ENCODE measurements around the gene PDZRN3. TPM values are rescaled to one million over a fixed set of nuclear protein-coding genes. Genes with fewer than 3 reads are reported as not detected.
"Not testable (repeated sequence)": the region's sequence is repeated elsewhere in the genome, so short reads cannot be mapped to it uniquely, and the experiment has no call there.

Gene PDZRN3
- total and polyA plus RNA-seq, 8 donors: 20.0 to 88.6 (median 62.3) TPM

GRCh38 chr3:73467211-73467610, 157.5 kb downstream of the PDZRN3 start:
- no peak overlapping the region for H3K27ac ChIP-seq
- ATAC-seq (no peak), DNase-seq (no peak)
- H3K36me3 ChIP-seq: no peaks in the 10 kb centered on the region
- no peaks in the 10 kb centered on the region for H3K4me1 ChIP-seq
- H3K27me3 ChIP-seq: no peaks in the 10 kb centered on the region
- TF ChIP-seq CTCF (IDR thresholded peaks at IDR 0.05): no peak
- no peak overlapping the region for H3K4me3 ChIP-seq
- intact Hi-C loops (cut with DNase I): no loop called here
- H3K9me3 ChIP-seq: no peaks in the 10 kb centered on the region

GRCh38 chr3:73465926-73466325, 158.8 kb downstream of the PDZRN3 start:
- ATAC-seq (no peak), DNase-seq (no peak)

GRCh38 chr3:73464126-73464525, 160.6 kb downstream of the PDZRN3 start:
- ATAC-seq; H3K27me3 ChIP-seq; H3K36me3 ChIP-seq; H3K4me1 ChIP-seq; H3K4me3 ChIP-seq; intact Hi-C loops (cut with DNase I); H3K9me3 ChIP-seq; DNase-seq; H3K27ac ChIP-seq: not testable (repeated sequence)

More at GRCh38 chr3:73465926-73466325, 158.8 kb downstream of the PDZRN3 start:
- Histone ChIP-seq H3K4me1 (no peaks in the 10 kb centered on the region), H3K4me3 (no peak overlapping the region), H3K27ac (no peak overlapping the region), H3K27me3 (no peaks in the 10 kb centered on the region), H3K9me3 (no peaks in the 10 kb centered on the region), H3K36me3 (no peaks in the 10 kb centered on the region)
- intact Hi-C loops (cut with DNase I): no loop called here
- no peak for TF ChIP-seq CTCF (IDR thresholded peaks at IDR 0.05)

GRCh38 chr3:73461547-73461946, 163.2 kb downstream of the PDZRN3 start:
- Histone ChIP-seq H3K9me3 (no peaks in the 10 kb centered on the region), H3K27ac (no peak overlapping the region), H3K36me3 (no peaks in the 10 kb centered on the region), H3K4me3 (no peak overlapping the region), H3K4me1 (no peaks in the 10 kb centered on the region), H3K27me3 (no peaks in the 10 kb centered on the region)
- no peak for TF ChIP-seq CTCF (IDR thresholded peaks at IDR 0.05)
- intact Hi-C loops (cut with DNase I): no loop called here
- no peak for ATAC-seq
- peak in 2 of 4 donors; percentile 87 to 91 for DNase-seq

GRCh38 chr3:73459711-73460110, 165.0 kb downstream of the PDZRN3 start:
- ATAC-seq (no peak), DNase-seq (no peak)
- no peak overlapping the region for H3K27ac ChIP-seq
- no peaks in the 10 kb centered on the region for H3K27me3 ChIP-seq
- no peaks in the 10 kb centered on the region for H3K4me1 ChIP-seq
- TF ChIP-seq CTCF (IDR thresholded peaks at IDR 0.05): no peak
- no peaks in the 10 kb centered on the region for H3K36me3 ChIP-seq
- H3K4me3 ChIP-seq: no peak overlapping the region
- H3K9me3 ChIP-seq: no peaks in the 10 kb centered on the region
- intact Hi-C loops (cut with DNase I): no loop called here

GRCh38 chr3:73453666-73454065, 171.1 kb downstream of the PDZRN3 start:
- Histone ChIP-seq H3K27me3 (no peaks in the 10 kb centered on the region), H3K36me3 (no peaks in the 10 kb centered on the region), H3K4me1 (peaks cover 0 to 2% of the 10 kb centered on the region in 2 donors), H3K4me3 (no peak overlapping the region), H3K9me3 (no peaks in the 10 kb centered on the region), H3K27ac (peak overlapping the region in 1 of 2 donors; percentile 13)
- intact Hi-C loops (cut with DNase I): no loop called here
- ATAC-seq (peak; percentile 73), DNase-seq (no peak)
- TF ChIP-seq CTCF (IDR thresholded peaks at IDR 0.05): no peak

Measured in left lung (tissue), 10 donors.